Measurements from ENCODE around the gene ZNF341.
"Not testable (repeated sequence)": the region's sequence is repeated elsewhere in the genome, so short reads cannot be mapped to it uniquely, and the experiment has no call there.

The ZNF341 gene

GRCh38 chr20:33791021-33791420 is 59.2 kb downstream of the ZNF341 start:
- no peaks in the 10 kb centered on the region for H3K9me3 ChIP-seq (ENCODE audit: control insufficient read depth in 5 of 5, low read length in 5 of 5)
- H3K36me3 ChIP-seq (ENCODE audit: control insufficient read depth in 5 of 5, insufficient read depth in 5 of 5, low read length in 5 of 5): peaks cover 0 to 23% (median 10%) of the 10 kb centered on the region in 5 donors
- no peak overlapping the region for H3K27ac ChIP-seq (ENCODE audit: low read depth, low read length)
- H3K4me3 ChIP-seq (ENCODE audit: low read depth in 1 of 5, low read length in 5 of 5): no peak overlapping the region
- H3K27me3 ChIP-seq (ENCODE audit: control insufficient read depth in 5 of 5, insufficient read depth in 4 of 5, low read length in 5 of 5): no peaks in the 10 kb centered on the region
- no peak overlapping the region for H3K9ac ChIP-seq (ENCODE audit: low read length in 5 of 5)
- H3K4me1 ChIP-seq (ENCODE audit: control insufficient read depth in 5 of 5, insufficient read depth in 5 of 5, low read length in 5 of 5): peaks cover 0 to 60% (median 7%) of the 10 kb centered on the region in 5 donors

GRCh38 chr20:33791540-33791939 is 59.7 kb downstream of the ZNF341 start:
- H3K27me3 ChIP-seq (ENCODE audit: control insufficient read depth in 5 of 5, insufficient read depth in 4 of 5, low read length in 5 of 5): no peaks in the 10 kb centered on the region
- no peak overlapping the region for H3K9ac ChIP-seq (ENCODE audit: low read length in 5 of 5)
- peaks cover 0 to 62% (median 7%) of the 10 kb centered on the region in 5 donors for H3K4me1 ChIP-seq (ENCODE audit: control insufficient read depth in 5 of 5, insufficient read depth in 5 of 5, low read length in 5 of 5)
- no peak overlapping the region for H3K27ac ChIP-seq (ENCODE audit: low read depth, low read length)
- H3K36me3 ChIP-seq (ENCODE audit: control insufficient read depth in 5 of 5, insufficient read depth in 5 of 5, low read length in 5 of 5): peaks cover 0 to 23% (median 10%) of the 10 kb centered on the region in 5 donors
- H3K9me3 ChIP-seq (ENCODE audit: control insufficient read depth in 5 of 5, low read length in 5 of 5): no peaks in the 10 kb centered on the region
- no peak overlapping the region for H3K4me3 ChIP-seq (ENCODE audit: low read depth in 1 of 5, low read length in 5 of 5)

GRCh38 chr20:33791959-33792597 is 60.3 kb downstream of the ZNF341 start:
- Histone ChIP-seq H3K4me1 (ENCODE audit: control insufficient read depth in 5 of 5, insufficient read depth in 5 of 5, low read length in 5 of 5) (peaks cover 0 to 59% (median 7%) of the 10 kb centered on the region in 5 donors), H3K9ac (ENCODE audit: low read length in 5 of 5) (no peak overlapping the region), H3K36me3 (ENCODE audit: control insufficient read depth in 5 of 5, insufficient read depth in 5 of 5, low read length in 5 of 5) (peaks cover 0 to 23% (median 10%) of the 10 kb centered on the region in 5 donors), H3K4me3 (ENCODE audit: low read depth in 1 of 5, low read length in 5 of 5) (no peak overlapping the region), H3K27me3 (ENCODE audit: control insufficient read depth in 5 of 5, insufficient read depth in 4 of 5, low read length in 5 of 5) (no peaks in the 10 kb centered on the region), H3K27ac (ENCODE audit: low read depth, low read length) (no peak overlapping the region), H3K9me3 (ENCODE audit: control insufficient read depth in 5 of 5, low read length in 5 of 5) (no peaks in the 10 kb centered on the region)

GRCh38 chr20:33792598-33792989 is 60.8 kb downstream of the ZNF341 start:
- H3K9me3 ChIP-seq (ENCODE audit: control insufficient read depth in 5 of 5, low read length in 5 of 5); H3K9ac ChIP-seq (ENCODE audit: low read length in 5 of 5); H3K27me3 ChIP-seq (ENCODE audit: control insufficient read depth in 5 of 5, insufficient read depth in 4 of 5, low read length in 5 of 5): not testable (repeated sequence)
- Histone ChIP-seq H3K36me3 (ENCODE audit: control insufficient read depth in 5 of 5, insufficient read depth in 5 of 5, low read length in 5 of 5) (peaks cover 0 to 20% (median 10%) of the 10 kb centered on the region in 5 donors), H3K4me3 (ENCODE audit: low read depth in 1 of 5, low read length in 5 of 5) (peak overlapping the region in 1 of 5 donors; percentile 0), H3K27ac (ENCODE audit: low read depth, low read length) (peak overlapping the region; percentile 11), H3K4me1 (ENCODE audit: control insufficient read depth in 5 of 5, insufficient read depth in 5 of 5, low read length in 5 of 5) (peaks cover 0 to 54% (median 6%) of the 10 kb centered on the region in 5 donors)

- Histone ChIP-seq H3K4me3 (ENCODE audit: low read depth in 1 of 5, low read length in 5 of 5) (peak overlapping the region in 1 of 5 donors; percentile 0), H3K27me3 (ENCODE audit: control insufficient read depth in 5 of 5, insufficient read depth in 4 of 5, low read length in 5 of 5) (no peaks in the 10 kb centered on the region), H3K9ac (ENCODE audit: low read length in 5 of 5) (no peak overlapping the region), H3K4me1 (ENCODE audit: control insufficient read depth in 5 of 5, insufficient read depth in 5 of 5, low read length in 5 of 5) (peaks cover 0 to 49% (median 3%) of the 10 kb centered on the region in 5 donors), H3K27ac (ENCODE audit: low read depth, low read length) (peak overlapping the region; percentile 18), H3K36me3 (ENCODE audit: control insufficient read depth in 5 of 5, insufficient read depth in 5 of 5, low read length in 5 of 5) (peaks cover 0 to 18% (median 10%) of the 10 kb centered on the region in 5 donors), H3K9me3 (ENCODE audit: control insufficient read depth in 5 of 5, low read length in 5 of 5) (no peaks in the 10 kb centered on the region)
These were observed 61.5 kb downstream of the ZNF341 start for GRCh38 chr20:33793011-33793931.

- Histone ChIP-seq H3K27ac (ENCODE audit: low read depth, low read length) (no peak overlapping the region), H3K9me3 (ENCODE audit: control insufficient read depth in 5 of 5, low read length in 5 of 5) (no peaks in the 10 kb centered on the region), H3K4me1 (ENCODE audit: control insufficient read depth in 5 of 5, insufficient read depth in 5 of 5, low read length in 5 of 5) (peaks cover 0 to 24% (median 0%) of the 10 kb centered on the region in 5 donors), H3K36me3 (ENCODE audit: control insufficient read depth in 5 of 5, insufficient read depth in 5 of 5, low read length in 5 of 5) (peaks cover 0 to 6% (median 1%) of the 10 kb centered on the region in 5 donors), H3K4me3 (ENCODE audit: low read depth in 1 of 5, low read length in 5 of 5) (no peak overlapping the region), H3K27me3 (ENCODE audit: control insufficient read depth in 5 of 5, insufficient read depth in 4 of 5, low read length in 5 of 5) (no peaks in the 10 kb centered on the region), H3K9ac (ENCODE audit: low read length in 5 of 5) (no peak overlapping the region)
These were observed 64.6 kb downstream of the ZNF341 start for GRCh38 chr20:33796263-33796906.

GRCh38 chr20:33796907-33797544 is 65.2 kb downstream of the ZNF341 start:
- Histone ChIP-seq H3K27me3 (ENCODE audit: control insufficient read depth in 5 of 5, insufficient read depth in 4 of 5, low read length in 5 of 5) (no peaks in the 10 kb centered on the region), H3K9ac (ENCODE audit: low read length in 5 of 5) (no peak overlapping the region), H3K27ac (ENCODE audit: low read depth, low read length) (no peak overlapping the region), H3K36me3 (ENCODE audit: control insufficient read depth in 5 of 5, insufficient read depth in 5 of 5, low read length in 5 of 5) (no peaks in the 10 kb centered on the region), H3K9me3 (ENCODE audit: control insufficient read depth in 5 of 5, low read length in 5 of 5) (no peaks in the 10 kb centered on the region), H3K4me3 (ENCODE audit: low read depth in 1 of 5, low read length in 5 of 5) (no peak overlapping the region), H3K4me1 (ENCODE audit: control insufficient read depth in 5 of 5, insufficient read depth in 5 of 5, low read length in 5 of 5) (peaks cover 0 to 17% (median 0%) of the 10 kb centered on the region in 5 donors)

- H3K27ac ChIP-seq (ENCODE audit: low read depth, low read length): no peak overlapping the region
- H3K4me1 ChIP-seq (ENCODE audit: control insufficient read depth in 5 of 5, insufficient read depth in 5 of 5, low read length in 5 of 5): peaks cover 0 to 9% (median 0%) of the 10 kb centered on the region in 5 donors
- no peak overlapping the region for H3K9ac ChIP-seq (ENCODE audit: low read length in 5 of 5)
- no peaks in the 10 kb centered on the region for H3K27me3 ChIP-seq (ENCODE audit: control insufficient read depth in 5 of 5, insufficient read depth in 4 of 5, low read length in 5 of 5)
- no peaks in the 10 kb centered on the region for H3K36me3 ChIP-seq (ENCODE audit: control insufficient read depth in 5 of 5, insufficient read depth in 5 of 5, low read length in 5 of 5)
- no peaks in the 10 kb centered on the region for H3K9me3 ChIP-seq (ENCODE audit: control insufficient read depth in 5 of 5, low read length in 5 of 5)
- H3K4me3 ChIP-seq (ENCODE audit: low read depth in 1 of 5, low read length in 5 of 5): no peak overlapping the region
These were observed 66.6 kb downstream of the ZNF341 start for GRCh38 chr20:33798444-33798843.

- Histone ChIP-seq H3K36me3 (ENCODE audit: control insufficient read depth in 5 of 5, insufficient read depth in 5 of 5, low read length in 5 of 5) (no peaks in the 10 kb centered on the region), H3K9ac (ENCODE audit: low read length in 5 of 5) (no peak overlapping the region), H3K27me3 (ENCODE audit: control insufficient read depth in 5 of 5, insufficient read depth in 4 of 5, low read length in 5 of 5) (no peaks in the 10 kb centered on the region), H3K4me1 (ENCODE audit: control insufficient read depth in 5 of 5, insufficient read depth in 5 of 5, low read length in 5 of 5) (no peaks in the 10 kb centered on the region), H3K27ac (ENCODE audit: low read depth, low read length) (no peak overlapping the region), H3K4me3 (ENCODE audit: low read depth in 1 of 5, low read length in 5 of 5) (no peak overlapping the region), H3K9me3 (ENCODE audit: control insufficient read depth in 5 of 5, low read length in 5 of 5) (no peaks in the 10 kb centered on the region)
These were observed 72.1 kb downstream of the ZNF341 start for GRCh38 chr20:33803921-33804337.

Data from subcutaneous abdominal adipose tissue (tissue), 5 donors.